Smooth muscle cell (in vitro differentiated cells): Measurements from ENCODE around the gene THRAP3. TPM values are rescaled to one million over a fixed set of nuclear protein-coding genes. Genes with fewer than 3 reads are reported as not detected.
"Not testable (repeated sequence)": the region's sequence is repeated elsewhere in the genome, so short reads cannot be mapped to it uniquely, and the experiment has no call there.

ENCODE experiments used
- DNase-seq: peaks from one replicate; lab custom pipeline; 2025; ENCODE audit not compliant: unreplicated experiment; lab: John Stamatoyannopoulos, UW
- H2AFZ ChIP-seq: fragments of 200-600 bp; sonication (generic); 2 replicates; pipeline ENCODE4 v1.6.0; 2016; ENCODE audit warnings: antibody characterized with exemption, low read depth, mild to moderate bottlenecking
- H3F3A ChIP-seq: fragments of 200-600 bp; sonication (generic); 2 replicates; pipeline ENCODE4 v1.6.0; 2017; ENCODE audit warnings: antibody characterized with exemption, low read depth
- H3K27ac ChIP-seq: fragments of 200-600 bp; sonication (generic); 2 replicates; pipeline ENCODE4 v1.5.1; 2016; ENCODE audit warnings: low read depth, mild to moderate bottlenecking
- H3K27me3 ChIP-seq: fragments of 200-600 bp; sonication (generic); 2 replicates; pipeline ENCODE4 v1.6.1; 2016; ENCODE audit warnings: low read depth, mild to moderate bottlenecking
- H3K36me3 ChIP-seq: fragments of 200-600 bp; sonication (generic); 2 replicates; pipeline ENCODE4 v1.5.1; 2016; ENCODE audit warnings: low read depth
- H3K4me1 ChIP-seq: fragments of 200-600 bp; sonication (generic); 2 replicates; pipeline ENCODE4 v1.5.1; 2016; ENCODE audit warnings: low read depth
- H3K4me2 ChIP-seq: fragments of 200-600 bp; sonication (generic); 2 replicates; pipeline ENCODE4 v1.6.0; 2016; ENCODE audit warnings: mild to moderate bottlenecking
- H3K4me3 ChIP-seq: fragments of 200-600 bp; sonication (generic); 2 replicates; pipeline ENCODE4 v1.5.1; 2016; ENCODE audit warnings: mild to moderate bottlenecking
- H3K79me2 ChIP-seq: fragments of 200-600 bp; sonication (generic); 2 replicates; pipeline ENCODE4 v1.6.0; 2016; ENCODE audit warnings: low read depth, mild to moderate bottlenecking
- H3K9ac ChIP-seq: fragments of 200-600 bp; sonication (generic); 2 replicates; pipeline ENCODE4 v1.6.0; 2016; ENCODE audit warnings: low read depth
- H3K9me3 ChIP-seq: fragments of 200-600 bp; sonication (generic); replicated peaks from 2 replicates; pipeline ENCODE4 v1.5.1; 2016; ENCODE audit warnings: low read depth
- H4K20me1 ChIP-seq: fragments of 200-600 bp; sonication (generic); 2 replicates; pipeline ENCODE4 v1.6.0; 2016; ENCODE audit warnings: low read depth
- WGBS: methylation state at CpG from one replicate; pipeline ENCODE4 v1.1.7; 2016; ENCODE audit warnings: low lambda C conversion rate; 5-methylcytosine and 5-hydroxymethylcytosine counted together
- polyA plus RNA-seq: library from polyadenylated mRNA; unstranded; fragments of >200 nt; fragmentation: Nextera tagmentation; extraction: Ambion mirVana; gene quantifications from 2 replicates; pipeline ENCODE4 v1.2.1, GENCODE V29; 2016
- total RNA-seq: library from RNA; depleted of rRNA; stranded (reverse); fragments of >200 nt; gene quantifications from 2 replicates; pipeline ENCODE4 v1.2.3, GENCODE V29; 2014
- TF ChIP-seq, protein P1 (sequence below): fragments of 200-600 bp; sonication (generic); IDR thresholded peaks from 2 replicates; pipeline ENCODE4 v1.5.1; 2017; ENCODE audit warnings: borderline replicate concordance, mild to moderate bottlenecking, antibody characterized with exemption; ENCODE audit not compliant: insufficient read depth, poor library complexity, severe bottlenecking

The THRAP3 gene
- total and polyA plus RNA-seq, 2 experiments from 2014 or later: 45.1 to 60.5 TPM

DNA sequence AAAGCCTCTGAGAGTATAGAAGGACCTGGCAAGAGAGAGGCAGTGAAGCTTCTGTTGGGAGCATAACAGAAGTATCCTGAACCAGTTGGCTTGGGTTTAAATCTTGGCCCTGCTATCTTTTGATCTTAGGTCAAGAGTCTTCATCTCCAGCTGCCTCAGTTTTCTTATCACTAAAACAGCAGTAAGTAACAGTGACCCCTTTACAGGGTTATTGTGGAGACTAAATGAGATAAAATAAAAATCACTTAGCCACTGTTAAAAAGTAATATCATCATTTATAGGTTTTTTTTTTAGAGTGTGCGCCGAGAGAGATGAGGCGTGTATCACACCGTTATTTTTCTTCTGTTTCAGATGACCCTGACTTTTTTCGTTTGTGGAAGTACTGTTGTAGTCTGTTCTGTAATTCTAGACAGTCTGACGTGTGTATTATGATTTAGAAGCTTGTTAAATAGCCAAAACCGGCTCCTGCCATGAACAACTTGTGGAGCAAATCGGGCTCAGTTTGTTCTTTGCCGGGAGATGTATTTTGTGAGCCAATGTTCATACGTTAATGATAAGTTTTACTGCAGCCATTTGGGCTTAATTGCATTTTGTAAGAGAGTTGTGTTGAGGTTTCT, 1.1 kb downstream of the THRAP3 start:
- TF ChIP-seq, protein P1, sequence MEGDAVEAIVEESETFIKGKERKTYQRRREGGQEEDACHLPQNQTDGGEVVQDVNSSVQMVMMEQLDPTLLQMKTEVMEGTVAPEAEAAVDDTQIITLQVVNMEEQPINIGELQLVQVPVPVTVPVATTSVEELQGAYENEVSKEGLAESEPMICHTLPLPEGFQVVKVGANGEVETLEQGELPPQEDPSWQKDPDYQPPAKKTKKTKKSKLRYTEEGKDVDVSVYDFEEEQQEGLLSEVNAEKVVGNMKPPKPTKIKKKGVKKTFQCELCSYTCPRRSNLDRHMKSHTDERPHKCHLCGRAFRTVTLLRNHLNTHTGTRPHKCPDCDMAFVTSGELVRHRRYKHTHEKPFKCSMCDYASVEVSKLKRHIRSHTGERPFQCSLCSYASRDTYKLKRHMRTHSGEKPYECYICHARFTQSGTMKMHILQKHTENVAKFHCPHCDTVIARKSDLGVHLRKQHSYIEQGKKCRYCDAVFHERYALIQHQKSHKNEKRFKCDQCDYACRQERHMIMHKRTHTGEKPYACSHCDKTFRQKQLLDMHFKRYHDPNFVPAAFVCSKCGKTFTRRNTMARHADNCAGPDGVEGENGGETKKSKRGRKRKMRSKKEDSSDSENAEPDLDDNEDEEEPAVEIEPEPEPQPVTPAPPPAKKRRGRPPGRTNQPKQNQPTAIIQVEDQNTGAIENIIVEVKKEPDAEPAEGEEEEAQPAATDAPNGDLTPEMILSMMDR: no peak
- H3K4me2 ChIP-seq: peak overlapping the region; percentile 84
- peaks cover 60% of the 10 kb centered on the region for H3K79me2 ChIP-seq
- no peaks in the 10 kb centered on the region for H3K36me3 ChIP-seq
- H3K9me3 ChIP-seq: no peaks in the 10 kb centered on the region
- peaks cover 14% of the 10 kb centered on the region for H3F3A ChIP-seq
- H3K27ac ChIP-seq: peak overlapping the region; percentile 98
- peak overlapping the region; percentile 63 for H3K4me3 ChIP-seq
- H3K9ac ChIP-seq: peak overlapping the region; percentile 97
- 55% methylated on average over 10 of the region's 10 CpGs for WGBS
- H3K27me3 ChIP-seq: no peaks in the 10 kb centered on the region
- H3K4me1 ChIP-seq: peaks cover 23% of the 10 kb centered on the region
- H4K20me1 ChIP-seq: peaks cover 59% of the 10 kb centered on the region
- no peak for DNase-seq
- no peak overlapping the region for H2AFZ ChIP-seq

DNA sequence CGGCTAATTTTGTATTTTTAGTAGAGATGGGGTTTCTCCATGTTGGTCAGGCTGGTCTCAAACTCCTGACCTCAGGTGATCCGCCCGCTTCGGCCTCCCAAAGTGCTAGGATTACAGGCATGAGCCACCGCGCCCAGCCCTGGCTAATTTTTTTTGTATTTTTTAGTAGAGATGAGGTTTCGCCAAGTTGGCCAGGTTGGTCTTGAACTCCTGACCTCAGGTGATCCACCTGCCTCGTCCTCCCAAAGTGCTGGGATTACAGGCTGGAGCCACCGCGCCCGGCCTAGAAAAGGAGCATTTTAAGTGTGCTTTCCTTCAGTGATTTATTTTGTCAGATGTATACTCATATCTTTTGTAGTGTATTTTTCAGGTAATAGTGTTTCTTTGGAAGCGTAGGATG, 6.0 kb downstream of the THRAP3 start:
- peaks cover 100% of the 10 kb centered on the region for H3K79me2 ChIP-seq
- DNase-seq, H3K4me3 ChIP-seq, H3K9me3 ChIP-seq, H3K36me3 ChIP-seq, H3K27ac ChIP-seq, H3K4me2 ChIP-seq, H3K9ac ChIP-seq, H3F3A ChIP-seq, H3K27me3 ChIP-seq, H2AFZ ChIP-seq: not testable (repeated sequence)
- WGBS: 95% methylated on average over 12 of the region's 12 CpGs
- peaks cover 16% of the 10 kb centered on the region for H3K4me1 ChIP-seq
- peaks cover 100% of the 10 kb centered on the region for H4K20me1 ChIP-seq

DNA sequence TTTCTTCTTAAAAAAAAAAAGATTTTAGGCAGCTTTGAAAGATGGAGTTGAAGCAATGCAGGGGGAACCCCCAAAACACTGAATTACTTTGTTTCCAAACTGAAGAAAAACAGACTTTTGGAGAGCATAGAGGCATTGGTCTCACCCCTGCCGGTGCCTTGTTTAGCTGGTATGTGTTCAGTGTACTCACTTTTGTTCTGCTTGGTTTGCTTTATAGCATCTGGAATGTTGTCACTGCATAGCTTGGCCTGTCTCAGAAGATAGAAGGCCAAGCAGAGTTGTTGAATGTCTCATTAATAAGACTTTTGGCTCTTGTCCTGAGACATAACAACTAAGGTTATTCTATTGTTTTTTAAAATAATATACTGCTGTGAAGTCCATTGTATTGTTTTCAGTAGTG, 6.9 kb downstream of the THRAP3 start:
- no peak overlapping the region for H3K9ac ChIP-seq
- DNase-seq: no peak

DNA sequence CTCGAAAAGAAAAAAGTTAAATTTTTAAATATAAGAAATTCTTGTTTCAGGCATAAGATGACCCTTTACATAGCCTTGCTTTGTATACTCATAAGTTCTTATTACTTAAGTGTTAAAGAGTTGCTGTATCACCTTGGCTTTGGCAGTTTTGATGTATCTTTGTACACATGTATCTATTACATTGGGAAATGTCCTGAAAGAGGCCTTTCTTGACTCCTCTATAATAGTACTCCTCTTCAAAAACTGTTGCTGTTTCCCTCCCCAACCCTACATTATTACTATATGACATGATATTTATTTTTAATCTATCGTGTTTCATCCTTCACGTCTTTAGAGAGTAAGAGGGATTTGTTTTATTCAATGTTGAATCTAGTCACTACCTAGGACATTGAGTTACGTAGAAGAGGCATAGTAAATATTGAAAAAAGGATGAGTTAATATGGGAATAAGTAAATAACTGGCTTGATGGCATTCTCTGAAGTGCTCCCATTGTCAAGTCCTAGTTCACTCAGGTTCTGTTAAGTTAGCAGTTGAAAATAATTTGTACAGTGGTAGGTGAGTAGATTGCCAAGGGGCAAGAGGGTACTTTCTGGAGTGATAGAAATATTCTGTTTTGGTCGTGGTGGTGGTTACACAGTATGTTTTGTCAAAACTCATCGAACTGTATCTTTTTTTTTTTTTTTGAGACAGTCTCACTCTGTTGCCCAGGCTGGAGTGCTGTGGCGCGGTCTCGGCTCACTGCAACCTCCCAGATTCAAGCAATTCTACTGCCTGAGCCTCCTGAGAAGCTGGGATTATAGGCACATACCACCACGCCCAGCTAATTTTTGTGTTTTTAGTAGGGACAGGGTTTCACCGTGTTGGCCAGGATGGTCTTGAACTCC, 8.2 kb downstream of the THRAP3 start:
- no peak for DNase-seq
- Histone ChIP-seq H3K79me2 (peaks cover 100% of the 10 kb centered on the region), H3K4me2 (no peak overlapping the region), H3F3A (peaks cover 7% of the 10 kb centered on the region), H3K27ac (no peak overlapping the region), H3K9ac (no peak overlapping the region), H3K4me1 (no peaks in the 10 kb centered on the region), H3K36me3 (no peaks in the 10 kb centered on the region), H3K27me3 (no peaks in the 10 kb centered on the region), H3K9me3 (no peaks in the 10 kb centered on the region), H3K4me3 (no peak overlapping the region), H2AFZ (no peak overlapping the region), H4K20me1 (peaks cover 100% of the 10 kb centered on the region)
- TF ChIP-seq, protein P1: no peak
- 98% methylated on average over 11 of the region's 11 CpGs for WGBS

More for the DNA sequence above, 6.9 kb downstream of the THRAP3 start:
- no peak overlapping the region for H3K27ac ChIP-seq
- H3K79me2 ChIP-seq: peaks cover 100% of the 10 kb centered on the region
- H4K20me1 ChIP-seq: peaks cover 100% of the 10 kb centered on the region
- H3K9me3 ChIP-seq: no peaks in the 10 kb centered on the region
- H2AFZ ChIP-seq: no peak overlapping the region
- peaks cover 6% of the 10 kb centered on the region for H3K4me1 ChIP-seq
- H3K27me3 ChIP-seq: no peaks in the 10 kb centered on the region
- WGBS: 97% methylated on average over 1 of the region's 1 CpG
- no peak overlapping the region for H3K4me2 ChIP-seq
- no peak overlapping the region for H3K4me3 ChIP-seq
- TF ChIP-seq, protein P1: no peak
- peaks cover 1% of the 10 kb centered on the region for H3F3A ChIP-seq
- no peaks in the 10 kb centered on the region for H3K36me3 ChIP-seq
